HCT116 (cell line): ENCODE results near the gene GADD45G. TPM values are rescaled to one million over a fixed set of nuclear protein-coding genes. Genes with fewer than 3 reads are reported as not detected.

Source experiments
- ATAC-seq: fragments of 200-7000 bp; cut with Tn5 transposase; 2 replicates; pipeline ENCODE4 v1.9.1; 2020; ENCODE audit warnings: mild to moderate bottlenecking, moderate library complexity
- BruUV-seq: library from RNA; stranded (reverse); fragments of 400-500 nt; replicated peaks from 2 replicates; lab custom pipeline; 2021; lab: Mats Ljungman, UMichigan
- CTCF ChIA-PET: fragments of 300-600 bp; sonication (Branson Sonifier 250); formaldehyde crosslinking; loops from one replicate; lab custom pipeline; 2021; ENCODE audit warnings: antibody characterized with exemption; lab: Charles Lee
- POLR2A ChIA-PET: fragments of 300-600, 350-600 bp; sonication (Branson Sonifier 250); formaldehyde crosslinking; loops from one replicate; lab custom pipeline; 2021; ENCODE audit warnings: antibody characterized with exemption; lab: Charles Lee
- RAD21 ChIA-PET, 2 experiments: fragments of 300-600 bp; sonication (Branson Sonifier 250); formaldehyde crosslinking; loops; one replicate each; lab custom pipeline; 2023; ENCODE audit warnings: low total read pairs in 2 of 2; ENCODE audit not compliant: uncharacterized antibody in 2 of 2, unreplicated experiment in 2 of 2, low non-redundant PET in 1 of 2; lab: Charles Lee
- DNase-seq: peaks from one replicate; pipeline ENCODE4 v3.0.0-alpha.2; 2010; ENCODE audit warnings: low read depth, low spot score
- H2AFZ ChIP-seq: fragments of 200-600 bp; shearing (Covaris generic), sonication (generic); 2 replicates; pipeline ENCODE4 v1.6.1; 2017; ENCODE audit warnings: low read depth, mixed run types, mixed read lengths, antibody characterized with exemption, low read length; ENCODE audit not compliant: poor library complexity, severe bottlenecking
- H3K27ac ChIP-seq: 2 replicates; pipeline ENCODE4 v1.5.1; 2012; ENCODE audit warnings: low read depth, low read length
- H3K27me3 ChIP-seq: fragments of 200-600 bp; sonication (generic); 2 replicates; pipeline ENCODE4 v1.6.1; 2016; ENCODE audit warnings: mixed run types, low read length, mixed read lengths; ENCODE audit not compliant: insufficient read depth
- H3K36me3 ChIP-seq, 2 experiments: fragments of 200-500 bp in 1 of 2; fragments of 200-600 bp in 1 of 2; sonication (Bioruptor generic) in 1 of 2; sonication (generic) in 1 of 2; 2 replicates each; pipeline versions ENCODE4 v1.5.1 to v1.6.1; 2014 to 2016; ENCODE audit warnings: low read length in 2 of 2, inconsistent platforms in 1 of 2, mixed read lengths in 1 of 2, mixed run types in 1 of 2; ENCODE audit not compliant: insufficient read depth in 2 of 2, control insufficient read depth in 1 of 2
- H3K4me1 ChIP-seq, 2 experiments: fragments of 200-600 bp in 1 of 2; sonication (generic) in 1 of 2; 2 replicates each; pipeline versions ENCODE4 v1.5.1 to v1.6.1; 2012 to 2017; ENCODE audit warnings: low read length in 2 of 2, inconsistent platforms in 1 of 2, mild to moderate bottlenecking in 1 of 2, mixed read lengths in 1 of 2, mixed run types in 1 of 2, moderate library complexity in 1 of 2; ENCODE audit not compliant: insufficient read depth in 2 of 2, control insufficient read depth in 1 of 2
- H3K4me2 ChIP-seq: fragments of 200-600 bp; sonication (generic); 2 replicates; pipeline ENCODE4 v1.6.1; 2017; ENCODE audit warnings: mixed run types, low read length, mixed read lengths
- H3K4me3 ChIP-seq, 2 experiments: fragments of 200-600 bp in 1 of 2; sonication (generic) in 1 of 2; replicated peaks in 1 of 2; 2 replicates each; pipeline ENCODE4 v1.5.1; 2011 to 2016; ENCODE audit warnings: low read length in 2 of 2, control low read depth in 1 of 2, low read depth in 1 of 2, mild to moderate bottlenecking in 1 of 2, mixed read lengths in 1 of 2, mixed run types in 1 of 2
- H3K79me2 ChIP-seq: fragments of 200-600 bp; sonication (generic); 2 replicates; pipeline ENCODE4 v1.6.1; 2017; ENCODE audit warnings: mild to moderate bottlenecking, mixed run types, low read length, moderate library complexity, mixed read lengths; ENCODE audit not compliant: insufficient read depth
- H3K9ac ChIP-seq: fragments of 200-600 bp; sonication (generic); 2 replicates; pipeline ENCODE4 v1.6.1; 2016; ENCODE audit warnings: low read length, mixed read lengths
- H3K9me2 ChIP-seq: fragments of 200-600 bp; sonication (generic), shearing (Covaris generic); 2 replicates; pipeline ENCODE4 v1.6.1; 2017; ENCODE audit warnings: mixed run types, mild to moderate bottlenecking, moderate library complexity; ENCODE audit not compliant: insufficient read depth
- H3K9me3 ChIP-seq, 2 experiments: fragments of 200-500 bp in 1 of 2; fragments of 200-600 bp in 1 of 2; sonication (Bioruptor generic) in 1 of 2; sonication (generic) in 1 of 2; 2 replicates each; pipeline ENCODE4 v1.6.1; 2014 to 2017; ENCODE audit warnings: low read length in 2 of 2, mixed read lengths in 2 of 2, inconsistent platforms in 1 of 2, low read depth in 1 of 2, mild to moderate bottlenecking in 1 of 2, mixed run types in 1 of 2, moderate library complexity in 1 of 2; ENCODE audit not compliant: control insufficient read depth in 1 of 2, insufficient read depth in 1 of 2
- H4K20me1 ChIP-seq: fragments of 200-600 bp; sonication (generic), shearing (Covaris generic); 2 replicates; pipeline ENCODE4 v1.6.1; 2017; ENCODE audit warnings: mixed run types, mild to moderate bottlenecking, moderate library complexity; ENCODE audit not compliant: insufficient read depth
- CEBPB ChIP-seq: IDR thresholded peaks from 2 replicates; pipeline ENCODE4 v1.6.1; 2012; ENCODE audit warnings: low read depth
- ELF1 ChIP-seq: IDR thresholded peaks from 2 replicates; pipeline ENCODE4 v1.6.1; 2012; ENCODE audit warnings: low read depth, borderline replicate concordance
- EZH2phosphoT487 ChIP-seq: fragments of 200-600 bp; IDR thresholded peaks from 2 replicates; pipeline ENCODE4 v1.6.1; 2018; ENCODE audit warnings: antibody characterized with exemption, borderline replicate concordance
- FOSL1 ChIP-seq: IDR thresholded peaks from 2 replicates; pipeline ENCODE4 v1.6.1; 2012; ENCODE audit warnings: low read depth
- POLR2A ChIP-seq: IDR thresholded peaks from 2 replicates; pipeline ENCODE4 v1.7.0; 2011; ENCODE audit warnings: borderline replicate concordance; ENCODE audit not compliant: insufficient read depth, insufficient read length; ENCODE audit errors: extremely low read depth
- RAD21 ChIP-seq: IDR thresholded peaks from 2 replicates; pipeline ENCODE4 v1.6.1; 2012; ENCODE audit warnings: low read depth, mild to moderate bottlenecking
- SIN3A ChIP-seq: IDR thresholded peaks from 2 replicates; pipeline ENCODE4 v1.6.1; 2012; ENCODE audit warnings: low read depth
- SP1 ChIP-seq: IDR thresholded peaks from 2 replicates; pipeline ENCODE4 v1.6.1; 2012; ENCODE audit warnings: low read depth
- SRF ChIP-seq: IDR thresholded peaks from 2 replicates; pipeline ENCODE4 v1.6.1; 2012; ENCODE audit warnings: low read depth
- TCF7L2 ChIP-seq: IDR thresholded peaks from 2 replicates; pipeline ENCODE4 v1.7.0; 2011; ENCODE audit warnings: borderline replicate concordance, inconsistent platforms; ENCODE audit not compliant: insufficient read depth, insufficient read length; ENCODE audit errors: extremely low read depth
- YY1 ChIP-seq: IDR thresholded peaks from 2 replicates; pipeline ENCODE4 v1.6.1; 2011; ENCODE audit warnings: low read length, low read depth, moderate library complexity, mild to moderate bottlenecking; ENCODE audit not compliant: insufficient replicate concordance; ENCODE audit errors: extremely low read depth
- ZFX ChIP-seq: fragments of 450-650 bp; IDR thresholded peaks from 2 replicates; pipeline ENCODE4 v1.6.1; 2017
- ZNF274 ChIP-seq: fragments of 200-500 bp; sonication (Bioruptor generic); IDR thresholded peaks from 2 replicates; pipeline ENCODE4 v1.6.1; 2014; ENCODE audit warnings: mild to moderate bottlenecking, low read depth, low read length, inconsistent platforms
- intact Hi-C: fragments of 100-400 bp; cut with micrococcal nuclease; formaldehyde crosslinking; loops from 2 replicates; pipeline ENCODE4 v1.10.0; 2022
- total RNA-seq: library from RNA; stranded (reverse); gene quantifications from one replicate; pipeline ENCODE4 v1.2.1, GENCODE V29; 2021; ENCODE audit not compliant: unreplicated experiment
- TF ChIP-seq, protein P1 (sequence below): IDR thresholded peaks from 2 replicates; pipeline ENCODE4 v1.6.1; 2012; ENCODE audit warnings: low read depth

The GADD45G gene
- total RNA-seq, 1 experiment from 2014 or later = not detected

GRCh38 chr9:89594811-89595550 is 9.8 kb upstream of the GADD45G start:
- POLR2A ChIA-PET = no interaction called here
- Histone ChIP-seq H3K4me1 (peaks cover 7 to 8% of the 10 kb centered on the region in 2 experiments; a peak in 2 of 4 replicates), H3K9ac (no peak overlapping the region), H3K27ac (no peak overlapping the region), H3K36me3 (no peaks in the 10 kb centered on the region), H4K20me1 (no peaks in the 10 kb centered on the region), H3K27me3 (peaks cover 14% of the 10 kb centered on the region), H3K9me3 (no peaks in the 10 kb centered on the region), H3K9me2 (no peaks in the 10 kb centered on the region), H3K4me3 (no peak overlapping the region), H2AFZ (no peak overlapping the region), H3K4me2 (no peak overlapping the region), H3K79me2 (no peaks in the 10 kb centered on the region)
- ATAC-seq (no peak), DNase-seq (no peak)
- no TSS peak for BruUV-seq
- TF ChIP-seq ZNF274 = no peak
- no peak for TF ChIP-seq SIN3A
- TF ChIP-seq RAD21 = no peak
- no peak for TF ChIP-seq YY1
- TF ChIP-seq SP1 = no peak
- no peak for TF ChIP-seq TCF7L2
- intact Hi-C loops = loop anchor here (5.0 kb wide), 1 partner anchor 1162 kb away; no protein-coding TSS in a partner anchor
- RAD21 ChIA-PET = no interaction called here
- CTCF ChIA-PET = interaction anchor here (0.9 to 12.4 kb wide), 4 partner anchors 8 to 506 kb away, joined by 3 to 297 read pairs (median 22); no protein-coding TSS in a partner anchor

DNA sequence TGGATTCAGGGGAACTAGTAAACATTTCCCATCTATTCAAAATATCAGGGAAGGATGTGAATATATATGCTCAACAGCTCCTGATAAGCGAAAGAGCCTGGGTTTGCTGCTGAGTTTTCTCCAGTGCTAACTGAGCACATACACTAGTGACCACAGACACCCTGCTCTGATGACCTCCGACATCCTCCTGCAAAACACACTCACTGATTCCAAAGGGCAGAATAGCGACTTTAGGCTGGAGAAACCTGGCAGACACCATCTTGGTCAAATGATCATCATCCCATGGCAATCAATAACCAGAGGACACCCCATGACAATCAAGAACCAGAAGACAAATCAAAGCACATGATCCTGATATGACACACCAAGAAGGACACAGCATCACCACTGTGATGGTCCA is 9.2 kb upstream of the GADD45G start:
- ChIA-PET RAD21 (no interaction called here), POLR2A (no interaction called here)
- BruUV-seq = no TSS peak

More for the DNA sequence above, 9.2 kb upstream of the GADD45G start:
- no peak overlapping the region for H2AFZ ChIP-seq
- H3K4me1 ChIP-seq = peaks cover 7 to 8% of the 10 kb centered on the region in 2 experiments; a peak in 2 of 4 replicates
- no peak for ATAC-seq
- no peaks in the 10 kb centered on the region for H3K36me3 ChIP-seq
- H3K4me2 ChIP-seq = no peak overlapping the region
- TF ChIP-seq FOSL1 = no peak
- TF ChIP-seq EZH2phosphoT487 = no peak
- TF ChIP-seq POLR2A = no peak
- no peak for TF ChIP-seq ZFX
- TF ChIP-seq, protein P1, sequence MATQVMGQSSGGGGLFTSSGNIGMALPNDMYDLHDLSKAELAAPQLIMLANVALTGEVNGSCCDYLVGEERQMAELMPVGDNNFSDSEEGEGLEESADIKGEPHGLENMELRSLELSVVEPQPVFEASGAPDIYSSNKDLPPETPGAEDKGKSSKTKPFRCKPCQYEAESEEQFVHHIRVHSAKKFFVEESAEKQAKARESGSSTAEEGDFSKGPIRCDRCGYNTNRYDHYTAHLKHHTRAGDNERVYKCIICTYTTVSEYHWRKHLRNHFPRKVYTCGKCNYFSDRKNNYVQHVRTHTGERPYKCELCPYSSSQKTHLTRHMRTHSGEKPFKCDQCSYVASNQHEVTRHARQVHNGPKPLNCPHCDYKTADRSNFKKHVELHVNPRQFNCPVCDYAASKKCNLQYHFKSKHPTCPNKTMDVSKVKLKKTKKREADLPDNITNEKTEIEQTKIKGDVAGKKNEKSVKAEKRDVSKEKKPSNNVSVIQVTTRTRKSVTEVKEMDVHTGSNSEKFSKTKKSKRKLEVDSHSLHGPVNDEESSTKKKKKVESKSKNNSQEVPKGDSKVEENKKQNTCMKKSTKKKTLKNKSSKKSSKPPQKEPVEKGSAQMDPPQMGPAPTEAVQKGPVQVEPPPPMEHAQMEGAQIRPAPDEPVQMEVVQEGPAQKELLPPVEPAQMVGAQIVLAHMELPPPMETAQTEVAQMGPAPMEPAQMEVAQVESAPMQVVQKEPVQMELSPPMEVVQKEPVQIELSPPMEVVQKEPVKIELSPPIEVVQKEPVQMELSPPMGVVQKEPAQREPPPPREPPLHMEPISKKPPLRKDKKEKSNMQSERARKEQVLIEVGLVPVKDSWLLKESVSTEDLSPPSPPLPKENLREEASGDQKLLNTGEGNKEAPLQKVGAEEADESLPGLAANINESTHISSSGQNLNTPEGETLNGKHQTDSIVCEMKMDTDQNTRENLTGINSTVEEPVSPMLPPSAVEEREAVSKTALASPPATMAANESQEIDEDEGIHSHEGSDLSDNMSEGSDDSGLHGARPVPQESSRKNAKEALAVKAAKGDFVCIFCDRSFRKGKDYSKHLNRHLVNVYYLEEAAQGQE = no peak
- TF ChIP-seq SRF = no peak
- TF ChIP-seq CEBPB = no peak
- no peak for TF ChIP-seq ELF1
- TF ChIP-seq, all 23 proteins: peak for 0
- H3K9ac ChIP-seq = no peak overlapping the region
- no peaks in the 10 kb centered on the region for H3K79me2 ChIP-seq
- H3K9me2 ChIP-seq = no peaks in the 10 kb centered on the region
- no peak for DNase-seq
- no peaks in the 10 kb centered on the region for H3K9me3 ChIP-seq
- H3K4me3 ChIP-seq = no peak overlapping the region
- intact Hi-C loops = loop anchor here (5.0 kb wide), 1 partner anchor 1162 kb away; no protein-coding TSS in a partner anchor
- no peaks in the 10 kb centered on the region for H4K20me1 ChIP-seq
- peaks cover 20% of the 10 kb centered on the region for H3K27me3 ChIP-seq
- no peak overlapping the region for H3K27ac ChIP-seq
- CTCF ChIA-PET = interaction anchor here (4.0 to 12.4 kb wide), 2 partner anchors 8 to 506 kb away, joined by 39 to 297 read pairs; no protein-coding TSS in a partner anchor
